Mucosa of descending colon (tissue), 3 donors: ENCODE measurements around the gene KRR1. TPM values are rescaled to one million over a fixed set of nuclear protein-coding genes. Genes with fewer than 3 reads are reported as not detected.
"Not testable (repeated sequence)": the region's sequence is repeated elsewhere in the genome, so short reads cannot be mapped to it uniquely, and the experiment has no call there.

Source experiments
- ATAC-seq: fragments of 200-7000 bp; cut with Tn5 transposase; one replicate; pipeline ENCODE4 v1.9.1; 2020; ENCODE audit warnings: mild to moderate bottlenecking, moderate library complexity
- DNase-seq, 3 donors: peaks; one replicate each; pipeline ENCODE4 v3.0.0-alpha.2; 2020
- H3K36me3 ChIP-seq: fragments of 200-600 bp; one replicate; pipeline ENCODE4 v1.8.0; 2021; ENCODE audit warnings: low read depth, mild to moderate bottlenecking
- H3K4me1 ChIP-seq: fragments of 200-600 bp; one replicate; pipeline ENCODE4 v1.8.0; 2021; ENCODE audit warnings: low read depth, mild to moderate bottlenecking
- H3K4me3 ChIP-seq: fragments of 200-600 bp; one replicate; pipeline ENCODE4 v1.8.0; 2021; ENCODE audit warnings: mild to moderate bottlenecking
- H3K9me3 ChIP-seq: fragments of 200-600 bp; one replicate; pipeline ENCODE4 v1.8.0; 2021; ENCODE audit warnings: mild to moderate bottlenecking
- intact Hi-C, 2 donors: fragments of 100-400 bp; cut with DNase I in 1 of 2; cut with micrococcal nuclease in 1 of 2; formaldehyde crosslinking; loops; one replicate each; pipeline versions ENCODE4 v1.11.0 to v1.11.1; 2022; cut with DNase I, micrococcal nuclease
- total RNA-seq, 3 donors: library from RNA; stranded (reverse); fragmentation: NEBNext Ultra II Directional in 2 of 3; extraction: Animal tissue kit (Norgen Biotek cat#: 25700) in 2 of 3; gene quantifications; one replicate each; pipeline versions ENCODE4 v1.2.1 to v1.2.4, GENCODE V29; 2021 to 2023
- TF ChIP-seq, protein P1 (sequence below): fragments of 200-600 bp; IDR thresholded peaks from one replicate; pipeline ENCODE4 v1.8.0; 2022; ENCODE audit warnings: antibody characterized with exemption, mild to moderate bottlenecking
- donor health status: DM: no; HTN: no; CAD: no; lungs with moderate emphysema.
- donor health status: DM: no; HTN: no; CAD: no.
- donor health status: DM: no; HTN: yes; CAD: no.

The KRR1 gene
- total RNA-seq, 3 donors from 2014 or later: 34.1 to 48.5 (median 34.8) TPM

DNA sequence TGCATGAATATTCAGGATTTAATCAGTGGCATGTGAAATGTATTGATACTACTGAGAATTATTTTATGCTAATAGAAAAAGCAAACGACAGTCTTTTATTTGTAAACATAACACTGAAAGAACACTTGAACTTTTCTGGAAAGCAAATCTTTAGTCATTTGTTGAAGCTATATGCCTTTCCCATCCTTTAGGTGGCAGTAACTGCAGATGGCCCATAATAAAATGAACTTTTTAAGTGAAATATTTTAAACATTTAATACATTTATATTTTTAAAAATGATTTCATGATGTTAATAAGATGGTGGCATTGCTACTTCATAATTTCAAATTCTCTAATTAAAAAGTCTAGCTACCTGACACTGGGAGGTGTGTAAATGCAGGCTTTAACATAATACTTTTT lies 13.9 kb upstream of the KRR1 start:
- no peak overlapping the region for H3K4me3 ChIP-seq
- DNase-seq: no peak
- no peaks in the 10 kb centered on the region for H3K36me3 ChIP-seq
- no peaks in the 10 kb centered on the region for H3K9me3 ChIP-seq
- H3K4me1 ChIP-seq: no peaks in the 10 kb centered on the region
- ATAC-seq: no peak
- intact Hi-C loops: loop anchor here (5.0 to 10.0 kb wide), 2 partner anchors 510 to 512 kb away; partner anchors contain the start of gene PHLDA1 (in 1 of the 2)
- TF ChIP-seq, protein P1, sequence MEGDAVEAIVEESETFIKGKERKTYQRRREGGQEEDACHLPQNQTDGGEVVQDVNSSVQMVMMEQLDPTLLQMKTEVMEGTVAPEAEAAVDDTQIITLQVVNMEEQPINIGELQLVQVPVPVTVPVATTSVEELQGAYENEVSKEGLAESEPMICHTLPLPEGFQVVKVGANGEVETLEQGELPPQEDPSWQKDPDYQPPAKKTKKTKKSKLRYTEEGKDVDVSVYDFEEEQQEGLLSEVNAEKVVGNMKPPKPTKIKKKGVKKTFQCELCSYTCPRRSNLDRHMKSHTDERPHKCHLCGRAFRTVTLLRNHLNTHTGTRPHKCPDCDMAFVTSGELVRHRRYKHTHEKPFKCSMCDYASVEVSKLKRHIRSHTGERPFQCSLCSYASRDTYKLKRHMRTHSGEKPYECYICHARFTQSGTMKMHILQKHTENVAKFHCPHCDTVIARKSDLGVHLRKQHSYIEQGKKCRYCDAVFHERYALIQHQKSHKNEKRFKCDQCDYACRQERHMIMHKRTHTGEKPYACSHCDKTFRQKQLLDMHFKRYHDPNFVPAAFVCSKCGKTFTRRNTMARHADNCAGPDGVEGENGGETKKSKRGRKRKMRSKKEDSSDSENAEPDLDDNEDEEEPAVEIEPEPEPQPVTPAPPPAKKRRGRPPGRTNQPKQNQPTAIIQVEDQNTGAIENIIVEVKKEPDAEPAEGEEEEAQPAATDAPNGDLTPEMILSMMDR: no peak

DNA sequence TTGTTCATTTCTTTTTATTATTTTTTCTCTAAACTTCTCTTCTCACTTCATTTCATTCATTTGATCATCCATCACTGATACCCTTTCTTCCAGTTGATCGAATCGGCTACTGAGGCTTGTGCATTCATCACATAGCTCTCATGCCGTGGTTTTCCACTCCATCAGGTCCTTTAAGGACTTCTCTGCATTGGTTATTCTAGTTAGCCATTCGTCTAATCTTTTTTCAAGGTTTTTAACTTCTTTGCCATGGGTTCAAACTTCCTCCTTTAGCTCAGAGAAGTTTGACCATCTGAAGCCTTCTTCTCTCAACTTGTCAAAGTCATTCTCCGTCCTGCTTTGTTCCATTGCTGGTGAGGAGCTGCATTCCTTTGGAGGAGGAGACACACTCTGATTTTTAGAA lies 10.7 kb upstream of the KRR1 start:
- not testable (repeated sequence) for H3K4me3 ChIP-seq, H3K4me1 ChIP-seq, ATAC-seq, DNase-seq, H3K36me3 ChIP-seq, H3K9me3 ChIP-seq
- intact Hi-C loops: loop anchor here in 1 of 2 donors (10.0 kb wide), 1 partner anchor 513 kb away; the partner anchor contains the start of gene PHLDA1

DNA sequence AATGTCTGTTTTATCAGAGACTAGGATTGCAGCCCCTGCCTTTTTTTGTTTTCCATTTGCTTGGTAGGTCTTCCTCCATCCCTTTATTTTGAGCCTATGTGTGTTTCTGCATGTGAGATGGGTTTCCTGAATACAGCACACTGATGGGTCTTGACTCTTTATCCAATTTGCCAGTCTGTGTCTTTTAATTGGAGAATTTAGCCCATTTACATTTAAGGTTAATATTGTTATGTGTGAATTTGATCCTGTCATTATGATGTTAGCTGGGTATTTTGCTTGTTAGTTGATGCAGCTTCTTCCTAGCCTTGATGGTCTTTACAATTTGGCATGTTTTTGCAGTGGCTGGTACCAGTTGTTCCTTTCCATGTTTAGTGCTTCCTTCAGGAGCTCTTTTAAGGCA lies 9.8 kb upstream of the KRR1 start:
- ATAC-seq, H3K36me3 ChIP-seq, H3K4me1 ChIP-seq, H3K9me3 ChIP-seq, DNase-seq, H3K4me3 ChIP-seq: not testable (repeated sequence)
- intact Hi-C loops: loop anchor here in 1 of 2 donors (10.0 kb wide), 1 partner anchor 514 kb away; the partner anchor contains the start of gene PHLDA1

DNA sequence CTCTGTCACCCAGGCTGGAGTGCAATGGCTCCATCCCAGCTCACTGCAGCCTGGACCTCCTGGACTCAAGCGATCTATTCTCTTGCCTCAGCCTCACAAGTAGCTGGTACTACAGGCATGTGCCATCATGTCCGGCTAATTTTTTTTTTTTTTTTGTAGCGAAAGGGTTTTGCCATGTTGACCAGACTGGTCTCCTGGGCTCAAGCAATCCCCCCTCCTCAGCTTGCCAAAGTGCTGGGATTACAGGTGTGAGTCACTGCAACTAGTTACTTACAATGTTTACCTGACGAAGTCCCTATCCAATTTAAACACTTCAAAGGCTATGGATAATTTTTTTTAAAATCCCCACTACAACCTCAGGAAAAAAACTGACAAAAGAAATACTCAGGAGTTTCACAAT lies 1.8 kb downstream of the KRR1 start:
- DNase-seq (no peak), ATAC-seq (no peak)
- Histone ChIP-seq H3K36me3 (no peaks in the 10 kb centered on the region), H3K4me1 (peaks cover 10% of the 10 kb centered on the region), H3K9me3 (no peaks in the 10 kb centered on the region), H3K4me3 (no peak overlapping the region)
- intact Hi-C loops: loop anchor here in 1 of 2 donors (10.0 kb wide), 1 partner anchor 115 kb away; the partner anchor contains the start of gene GLIPR1L2
- TF ChIP-seq, protein P1: no peak

DNA sequence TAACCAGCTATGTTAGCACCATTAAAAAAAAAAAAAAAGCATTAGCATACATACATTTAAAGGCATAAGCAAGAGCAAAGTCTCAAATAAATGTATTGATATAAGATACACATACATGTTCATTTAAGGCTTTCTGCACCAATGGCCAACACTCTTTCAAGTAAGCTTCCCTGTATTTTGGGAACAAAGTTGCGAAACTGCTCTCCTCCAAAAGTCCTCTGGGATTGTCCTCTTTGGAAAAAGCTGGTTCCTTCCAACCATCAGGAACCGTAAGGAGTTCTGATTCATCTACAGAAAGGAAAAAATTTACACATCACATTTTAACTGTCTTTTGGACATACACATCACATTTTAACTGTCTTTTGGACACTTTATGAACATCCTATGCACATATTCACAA lies 3.2 kb downstream of the KRR1 start:
- intact Hi-C loops: loop anchor here in 1 of 2 donors (10.0 kb wide), 1 partner anchor 113 kb away; the partner anchor contains the start of gene GLIPR1L2
- ATAC-seq (no peak), DNase-seq (no peak)
- Histone ChIP-seq H3K4me1 (peaks cover 10% of the 10 kb centered on the region), H3K4me3 (no peak overlapping the region), H3K36me3 (no peaks in the 10 kb centered on the region), H3K9me3 (no peaks in the 10 kb centered on the region)
- TF ChIP-seq, protein P1: no peak

DNA sequence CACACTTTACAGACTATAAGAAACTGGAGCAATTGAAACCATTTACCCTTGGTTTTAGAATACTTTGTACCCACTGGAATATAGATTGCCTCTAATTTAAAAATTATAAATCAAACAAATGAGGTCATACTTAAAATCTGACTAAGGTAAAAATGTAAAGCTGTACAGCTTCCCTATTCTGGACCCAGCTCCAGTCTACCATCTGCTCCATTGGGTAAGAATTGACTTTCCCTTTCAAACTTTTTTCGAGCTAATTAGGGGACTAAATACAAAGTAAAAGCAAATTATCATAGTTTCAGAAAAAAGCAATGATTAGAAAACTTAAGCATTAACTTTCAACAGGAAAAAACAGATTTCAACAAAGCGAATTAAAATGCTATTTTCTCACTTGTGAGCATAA lies 4.3 kb downstream of the KRR1 start:
- TF ChIP-seq, protein P1: no peak

More for the DNA sequence above, 4.3 kb downstream of the KRR1 start:
- DNase-seq: no peak
- H3K4me1 ChIP-seq: peaks cover 10% of the 10 kb centered on the region
- H3K36me3 ChIP-seq: no peaks in the 10 kb centered on the region
- no peaks in the 10 kb centered on the region for H3K9me3 ChIP-seq
- intact Hi-C loops: loop anchor here in 1 of 2 donors (10.0 kb wide), 1 partner anchor 112 kb away; the partner anchor contains the start of gene GLIPR1L2
- no peak for ATAC-seq
- H3K4me3 ChIP-seq: no peak overlapping the region
